Type B pancreatic cell (in vitro differentiated cells): Measurements from ENCODE around the gene C2orf68. TPM values are rescaled to one million over a fixed set of nuclear protein-coding genes. Genes with fewer than 3 reads are reported as not detected.
"Not testable (repeated sequence)": the region's sequence is repeated elsewhere in the genome, so short reads cannot be mapped to it uniquely, and the experiment has no call there.

ENCODE experiments used
- DNase-seq: peaks from one replicate; pipeline ENCODE4 v3.0.0; 2021; ENCODE audit warnings: mixed read lengths; ENCODE audit not compliant: unreplicated experiment; ENCODE audit errors: extremely low spot score
- H3K27ac Mint-ChIP-seq: 2 replicates; pipeline ENCODE4 v1.8.0; 2021; ENCODE audit warnings: mild to moderate bottlenecking, mixed read lengths
- H3K27me3 Mint-ChIP-seq: 2 replicates; pipeline ENCODE4 v1.8.0; 2021; ENCODE audit warnings: mixed read lengths
- H3K36me3 Mint-ChIP-seq: 2 replicates; pipeline ENCODE4 v1.8.0; 2021; ENCODE audit warnings: mixed read lengths
- H3K4me1 Mint-ChIP-seq: one replicate; pipeline ENCODE4 v1.8.0; 2021; ENCODE audit warnings: mixed read lengths; ENCODE audit not compliant: unreplicated experiment
- H3K4me3 Mint-ChIP-seq: 2 replicates; pipeline ENCODE4 v1.8.0; 2021; ENCODE audit warnings: mild to moderate bottlenecking, mixed read lengths
- H3K9me3 Mint-ChIP-seq: 2 replicates; pipeline ENCODE4 v1.8.0; 2021; ENCODE audit warnings: mixed read lengths
- total RNA-seq: library from RNA; stranded (reverse); gene quantifications from 2 replicates; pipeline ENCODE4 v1.2.1, GENCODE V29; 2021; ENCODE audit warnings: low replicate concordance
- TF ChIP-seq, protein P1 (sequence below): fragments of 200-600 bp; sonication (generic); conservative IDR thresholded peaks from 2 replicates; pipeline ENCODE4 v1.5.0; 2021; ENCODE audit warnings: antibody characterized with exemption, mild to moderate bottlenecking

Gene C2orf68
- total RNA-seq, 1 donor from 2014 or later: 66.6 TPM

DNA sequence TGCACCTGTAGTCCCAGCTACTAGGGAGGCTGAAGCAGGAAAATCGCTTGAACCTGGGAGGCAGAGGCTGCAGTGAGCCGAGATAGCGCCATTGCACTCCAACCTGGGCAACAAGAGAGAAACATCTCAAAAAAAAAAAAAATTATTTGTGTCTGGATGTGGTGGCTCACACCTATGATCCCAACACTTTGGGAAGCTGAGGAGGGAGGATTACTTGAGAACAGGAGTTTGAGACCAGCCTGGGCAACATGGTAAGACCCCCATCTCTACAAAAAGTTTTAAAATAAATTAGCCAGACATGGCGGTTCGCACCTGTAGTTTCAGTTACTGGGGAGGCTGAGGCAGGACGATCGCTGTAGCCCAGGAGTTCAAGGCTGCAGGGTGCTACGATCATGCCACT is 36.1 kb downstream of the C2orf68 start:
- H3K4me3 Mint-ChIP-seq: no peak overlapping the region
- no peaks in the 10 kb centered on the region for H3K36me3 Mint-ChIP-seq
- no peaks in the 10 kb centered on the region for H3K9me3 Mint-ChIP-seq
- H3K27me3 Mint-ChIP-seq: peaks cover 13% of the 10 kb centered on the region
- TF ChIP-seq, protein P1, sequence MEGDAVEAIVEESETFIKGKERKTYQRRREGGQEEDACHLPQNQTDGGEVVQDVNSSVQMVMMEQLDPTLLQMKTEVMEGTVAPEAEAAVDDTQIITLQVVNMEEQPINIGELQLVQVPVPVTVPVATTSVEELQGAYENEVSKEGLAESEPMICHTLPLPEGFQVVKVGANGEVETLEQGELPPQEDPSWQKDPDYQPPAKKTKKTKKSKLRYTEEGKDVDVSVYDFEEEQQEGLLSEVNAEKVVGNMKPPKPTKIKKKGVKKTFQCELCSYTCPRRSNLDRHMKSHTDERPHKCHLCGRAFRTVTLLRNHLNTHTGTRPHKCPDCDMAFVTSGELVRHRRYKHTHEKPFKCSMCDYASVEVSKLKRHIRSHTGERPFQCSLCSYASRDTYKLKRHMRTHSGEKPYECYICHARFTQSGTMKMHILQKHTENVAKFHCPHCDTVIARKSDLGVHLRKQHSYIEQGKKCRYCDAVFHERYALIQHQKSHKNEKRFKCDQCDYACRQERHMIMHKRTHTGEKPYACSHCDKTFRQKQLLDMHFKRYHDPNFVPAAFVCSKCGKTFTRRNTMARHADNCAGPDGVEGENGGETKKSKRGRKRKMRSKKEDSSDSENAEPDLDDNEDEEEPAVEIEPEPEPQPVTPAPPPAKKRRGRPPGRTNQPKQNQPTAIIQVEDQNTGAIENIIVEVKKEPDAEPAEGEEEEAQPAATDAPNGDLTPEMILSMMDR: no peak
- H3K27ac Mint-ChIP-seq: no peak overlapping the region
- no peak for DNase-seq
- H3K4me1 Mint-ChIP-seq: peaks cover 32% of the 10 kb centered on the region

DNA sequence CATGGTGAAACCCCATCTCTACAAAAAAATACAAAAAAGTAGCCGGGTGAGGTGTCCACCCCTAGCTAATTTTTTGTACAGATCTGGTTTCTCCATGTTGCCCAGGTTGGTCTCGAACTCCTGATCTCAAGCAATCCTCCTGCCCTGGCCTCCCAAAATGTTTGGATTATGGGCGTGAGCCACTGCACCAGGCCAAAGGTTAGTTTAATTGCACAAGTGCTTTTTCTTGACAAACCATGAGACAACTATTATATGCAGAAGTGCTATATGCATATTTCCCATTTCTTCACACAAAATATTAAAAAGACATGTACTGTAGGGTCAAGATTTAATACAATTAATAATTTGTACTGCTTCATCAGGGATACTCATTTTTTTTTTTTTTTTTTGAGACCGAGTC is 45.6 kb downstream of the C2orf68 start:
- Mint-ChIP-seq H3K27ac (no peak overlapping the region), H3K9me3 (no peaks in the 10 kb centered on the region), H3K36me3 (no peaks in the 10 kb centered on the region), H3K4me1 (peaks cover 5% of the 10 kb centered on the region), H3K27me3 (peaks cover 18% of the 10 kb centered on the region), H3K4me3 (no peak overlapping the region)
- DNase-seq: no peak
- TF ChIP-seq, protein P1: no peak

DNA sequence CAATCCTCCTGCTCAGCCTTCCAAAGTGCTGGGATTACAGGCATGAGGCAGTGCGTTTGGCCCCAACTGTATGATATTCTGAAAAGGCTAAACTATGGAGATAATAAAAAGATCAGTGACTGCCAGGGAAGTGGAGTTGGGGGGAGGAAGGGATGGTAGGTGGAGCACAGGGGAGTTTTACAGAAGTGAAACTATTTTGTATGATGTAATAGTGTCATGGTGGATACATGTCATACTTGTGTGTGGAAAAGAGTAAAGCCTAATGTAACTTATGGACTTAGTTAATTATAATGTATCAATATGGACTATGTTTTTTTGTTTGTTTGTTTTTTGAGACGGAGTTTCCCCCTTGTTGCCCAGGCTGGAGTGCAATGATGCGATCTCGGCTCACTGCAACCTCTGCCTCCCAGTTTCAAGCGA is 47.7 kb downstream of the C2orf68 start:
- TF ChIP-seq, protein P1: no peak
- H3K9me3 Mint-ChIP-seq: no peaks in the 10 kb centered on the region
- H3K4me1 Mint-ChIP-seq: peaks cover 18% of the 10 kb centered on the region
- peak overlapping the region; percentile 57 for H3K27ac Mint-ChIP-seq
- DNase-seq: no peak
- peak overlapping the region; percentile 32 for H3K4me3 Mint-ChIP-seq
- H3K36me3 Mint-ChIP-seq: no peaks in the 10 kb centered on the region
- H3K27me3 Mint-ChIP-seq: peaks cover 3% of the 10 kb centered on the region

DNA sequence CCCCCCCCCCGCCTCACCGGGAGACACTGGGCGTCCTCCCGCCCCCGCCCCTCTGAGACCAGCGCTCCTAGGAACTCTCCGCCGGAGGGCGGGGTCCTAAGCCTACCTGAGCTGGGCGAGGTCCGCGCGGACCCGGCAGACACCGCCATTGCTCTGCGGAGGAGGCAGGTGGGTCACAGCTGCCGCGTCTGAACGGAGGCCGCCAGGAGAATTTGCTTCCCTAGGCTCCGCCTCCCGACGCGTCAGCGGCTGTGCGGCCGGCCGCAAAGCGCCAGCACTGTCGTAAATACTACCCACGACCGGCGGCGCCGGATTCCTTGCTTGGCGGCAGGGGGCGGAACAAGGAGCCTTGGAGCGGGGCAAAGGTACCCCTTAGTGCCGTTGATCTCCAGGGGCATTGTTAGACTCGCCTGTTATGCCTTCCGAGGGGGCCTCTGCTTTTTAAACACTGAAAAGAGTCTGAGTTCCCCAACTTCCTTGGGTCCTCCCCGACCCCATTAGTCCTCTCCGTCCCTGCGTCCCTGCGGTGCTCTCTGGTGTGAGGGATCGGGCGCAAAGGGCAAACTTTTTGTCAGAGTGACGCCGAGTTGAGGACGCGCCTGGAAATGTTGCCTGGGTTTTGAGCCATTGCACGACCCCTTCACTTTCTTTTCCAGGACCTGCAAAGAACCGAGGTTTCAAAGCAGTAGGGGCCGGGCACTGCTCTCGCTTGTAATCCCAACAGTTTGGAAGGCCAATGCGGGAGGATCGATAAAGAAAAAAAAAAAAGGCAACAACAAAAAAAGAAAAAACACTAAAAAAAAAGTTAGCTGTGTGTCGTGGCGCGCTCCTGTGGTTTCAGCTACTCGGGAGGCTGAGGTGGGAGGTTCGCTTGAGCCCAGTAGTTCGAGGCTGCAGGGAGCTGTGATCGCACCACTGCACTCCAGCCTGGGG is 50.3 kb downstream of the C2orf68 start, which contains the start of gene GGCX:
Gene GGCX, minus strand, starts transcription at position 214 of the 933 bp plus-strand sequence. Its CDS starts 65 bp downstream, at position 149.
- DNase-seq: peak; percentile 95
- Mint-ChIP-seq H3K4me3 (peak within 1 kb of the TSS; percentile 99), H3K4me1 (peaks cover 26% of the 10 kb centered on the region), H3K27me3 (no peaks in the 10 kb centered on the region), H3K36me3 (peaks cover 7% of the 10 kb centered on the region), H3K27ac (peak within 1 kb of the TSS; percentile 99), H3K9me3 (no peaks in the 10 kb centered on the region)
- TF ChIP-seq, protein P1: no peak

DNA sequence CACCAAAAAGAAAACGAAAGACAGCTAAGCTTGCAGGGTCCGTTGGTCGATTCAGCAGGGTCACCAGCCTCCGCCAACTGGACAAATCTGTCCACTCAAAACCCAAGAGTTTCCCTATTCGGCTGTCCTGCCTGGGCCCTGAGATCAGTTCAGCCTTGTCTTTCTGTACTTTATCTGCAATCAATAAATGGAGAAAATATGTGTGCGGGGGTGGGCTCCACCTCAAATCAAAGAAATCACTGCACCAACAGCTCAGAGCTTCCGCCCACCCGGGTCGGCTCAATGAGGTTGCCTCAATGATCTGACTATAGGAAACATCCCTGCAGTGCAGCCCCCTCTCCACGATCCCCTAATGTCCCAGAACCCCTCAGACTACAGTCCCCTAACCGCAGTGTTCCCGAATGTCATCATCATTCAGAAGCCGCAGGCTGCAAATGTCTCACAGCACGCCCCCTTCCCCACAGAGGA is 51.0 kb downstream of the C2orf68 start:
- TF ChIP-seq, protein P1: no peak
- H3K4me3 Mint-ChIP-seq: peak overlapping the region; percentile 99
- no peak for DNase-seq
- peaks cover 26% of the 10 kb centered on the region for H3K4me1 Mint-ChIP-seq
- no peaks in the 10 kb centered on the region for H3K9me3 Mint-ChIP-seq
- H3K27ac Mint-ChIP-seq: peak overlapping the region; percentile 99
- peaks cover 7% of the 10 kb centered on the region for H3K36me3 Mint-ChIP-seq
- H3K27me3 Mint-ChIP-seq: no peaks in the 10 kb centered on the region

DNA sequence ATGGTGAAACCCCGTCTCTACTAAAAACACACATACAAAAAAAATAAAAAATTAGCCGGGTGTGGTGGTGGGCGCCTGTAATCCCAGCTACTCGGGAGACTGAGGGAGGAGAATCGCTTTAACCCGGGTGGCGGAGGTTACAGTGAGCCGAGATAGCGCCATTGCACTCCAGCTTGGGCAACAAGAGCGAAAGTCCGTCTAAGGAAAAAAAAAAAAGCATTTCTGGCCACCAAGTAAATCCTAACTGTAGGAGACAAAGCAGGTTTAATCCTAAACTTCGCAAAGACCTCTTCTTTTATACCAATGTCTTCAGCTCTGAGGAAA is 51.5 kb downstream of the C2orf68 start:
- H3K27me3 Mint-ChIP-seq, DNase-seq, H3K36me3 Mint-ChIP-seq, H3K9me3 Mint-ChIP-seq: not testable (repeated sequence)
- peak overlapping the region; percentile 99 for H3K4me3 Mint-ChIP-seq
- H3K4me1 Mint-ChIP-seq: peaks cover 26% of the 10 kb centered on the region
- H3K27ac Mint-ChIP-seq: peak overlapping the region; percentile 99
